ENCODE results near the gene C1R. TPM values are rescaled to one million over a fixed set of nuclear protein-coding genes. Genes with fewer than 3 reads are reported as not detected.

C1R gene
- total RNA-seq, 1 experiment from 2014 or later: 1.3 TPM

DNA sequence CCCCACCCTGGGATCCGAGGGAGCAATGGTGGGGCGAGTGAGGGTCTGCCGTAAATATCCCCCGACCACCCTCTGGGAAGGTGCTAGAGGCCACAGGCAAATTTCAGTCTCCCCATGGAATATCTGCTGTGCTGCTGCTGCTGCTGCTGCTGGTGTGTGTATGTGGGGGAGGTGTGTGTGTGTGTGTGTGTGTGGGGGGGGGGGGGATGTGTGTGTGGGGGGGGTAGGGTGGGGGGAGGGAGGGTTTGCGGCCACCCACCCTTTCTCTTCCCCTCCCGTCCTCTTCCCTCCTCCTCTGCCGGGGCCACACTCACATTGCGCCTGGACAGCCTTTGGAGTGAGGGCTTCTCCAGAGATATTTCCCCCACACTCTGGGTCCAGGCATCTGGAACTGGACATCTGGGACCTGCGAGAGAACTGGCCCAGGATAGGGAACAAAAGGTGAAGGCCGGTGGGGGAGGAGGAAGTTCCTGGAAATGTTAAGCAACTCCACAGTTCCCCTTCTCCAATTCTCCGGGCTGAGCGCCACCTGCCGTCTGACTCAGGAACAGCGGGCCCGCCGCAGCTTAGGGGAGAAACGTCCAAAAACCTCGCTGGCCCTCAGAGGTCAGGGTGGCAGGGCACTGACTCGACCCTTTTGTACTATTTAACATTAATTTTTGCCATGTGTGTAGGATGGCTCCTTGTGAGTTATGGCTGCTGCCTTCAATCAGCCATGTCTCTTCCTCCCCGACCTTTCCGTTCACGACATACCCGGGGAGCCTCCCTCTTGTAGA is 16.7 kb upstream of the C1R start, which contains the start of gene C1RL:
Gene C1RL (minus strand): TSS at position 419 of the 776 bp plus-strand sequence. CDS start 34 bp downstream, at position 385.
- TF ChIP-seq TCF7L2 (IDR thresholded peaks at IDR 0.05; ENCODE audit: low read depth, low read length): no peak
- no peak for TF ChIP-seq SIN3A (IDR thresholded peaks at IDR 0.05; ENCODE audit: borderline replicate concordance, insufficient read depth, low read depth, low read length)
- TF ChIP-seq POLR2AphosphoS5 (IDR thresholded peaks at IDR 0.05; ENCODE audit: low read depth, low read length): no peak
- TF ChIP-seq, protein P1, sequence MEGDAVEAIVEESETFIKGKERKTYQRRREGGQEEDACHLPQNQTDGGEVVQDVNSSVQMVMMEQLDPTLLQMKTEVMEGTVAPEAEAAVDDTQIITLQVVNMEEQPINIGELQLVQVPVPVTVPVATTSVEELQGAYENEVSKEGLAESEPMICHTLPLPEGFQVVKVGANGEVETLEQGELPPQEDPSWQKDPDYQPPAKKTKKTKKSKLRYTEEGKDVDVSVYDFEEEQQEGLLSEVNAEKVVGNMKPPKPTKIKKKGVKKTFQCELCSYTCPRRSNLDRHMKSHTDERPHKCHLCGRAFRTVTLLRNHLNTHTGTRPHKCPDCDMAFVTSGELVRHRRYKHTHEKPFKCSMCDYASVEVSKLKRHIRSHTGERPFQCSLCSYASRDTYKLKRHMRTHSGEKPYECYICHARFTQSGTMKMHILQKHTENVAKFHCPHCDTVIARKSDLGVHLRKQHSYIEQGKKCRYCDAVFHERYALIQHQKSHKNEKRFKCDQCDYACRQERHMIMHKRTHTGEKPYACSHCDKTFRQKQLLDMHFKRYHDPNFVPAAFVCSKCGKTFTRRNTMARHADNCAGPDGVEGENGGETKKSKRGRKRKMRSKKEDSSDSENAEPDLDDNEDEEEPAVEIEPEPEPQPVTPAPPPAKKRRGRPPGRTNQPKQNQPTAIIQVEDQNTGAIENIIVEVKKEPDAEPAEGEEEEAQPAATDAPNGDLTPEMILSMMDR (IDR thresholded peaks at IDR 0.05): peak; percentile 92
- TF ChIP-seq, protein P2, sequence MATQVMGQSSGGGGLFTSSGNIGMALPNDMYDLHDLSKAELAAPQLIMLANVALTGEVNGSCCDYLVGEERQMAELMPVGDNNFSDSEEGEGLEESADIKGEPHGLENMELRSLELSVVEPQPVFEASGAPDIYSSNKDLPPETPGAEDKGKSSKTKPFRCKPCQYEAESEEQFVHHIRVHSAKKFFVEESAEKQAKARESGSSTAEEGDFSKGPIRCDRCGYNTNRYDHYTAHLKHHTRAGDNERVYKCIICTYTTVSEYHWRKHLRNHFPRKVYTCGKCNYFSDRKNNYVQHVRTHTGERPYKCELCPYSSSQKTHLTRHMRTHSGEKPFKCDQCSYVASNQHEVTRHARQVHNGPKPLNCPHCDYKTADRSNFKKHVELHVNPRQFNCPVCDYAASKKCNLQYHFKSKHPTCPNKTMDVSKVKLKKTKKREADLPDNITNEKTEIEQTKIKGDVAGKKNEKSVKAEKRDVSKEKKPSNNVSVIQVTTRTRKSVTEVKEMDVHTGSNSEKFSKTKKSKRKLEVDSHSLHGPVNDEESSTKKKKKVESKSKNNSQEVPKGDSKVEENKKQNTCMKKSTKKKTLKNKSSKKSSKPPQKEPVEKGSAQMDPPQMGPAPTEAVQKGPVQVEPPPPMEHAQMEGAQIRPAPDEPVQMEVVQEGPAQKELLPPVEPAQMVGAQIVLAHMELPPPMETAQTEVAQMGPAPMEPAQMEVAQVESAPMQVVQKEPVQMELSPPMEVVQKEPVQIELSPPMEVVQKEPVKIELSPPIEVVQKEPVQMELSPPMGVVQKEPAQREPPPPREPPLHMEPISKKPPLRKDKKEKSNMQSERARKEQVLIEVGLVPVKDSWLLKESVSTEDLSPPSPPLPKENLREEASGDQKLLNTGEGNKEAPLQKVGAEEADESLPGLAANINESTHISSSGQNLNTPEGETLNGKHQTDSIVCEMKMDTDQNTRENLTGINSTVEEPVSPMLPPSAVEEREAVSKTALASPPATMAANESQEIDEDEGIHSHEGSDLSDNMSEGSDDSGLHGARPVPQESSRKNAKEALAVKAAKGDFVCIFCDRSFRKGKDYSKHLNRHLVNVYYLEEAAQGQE (IDR thresholded peaks at IDR 0.05; ENCODE audit: insufficient read depth in 1 of 2, low read depth in 2 of 2, low read length in 1 of 2): no peak
- DNase-seq (ENCODE audit: low read depth, low spot score): peak; percentile 36
- Histone ChIP-seq H3K4me3 (ENCODE audit: low read depth in 2 of 2, low read length in 2 of 2) (peak within 1 kb of the TSS; percentile 51 to 75), H3K27me3 (ENCODE audit: control insufficient read depth, insufficient read depth, low read length) (no peaks in the 10 kb centered on the region), H3K27ac (ENCODE audit: low read length) (peak within 1 kb of the TSS; percentile 87), H3K36me3 (ENCODE audit: control insufficient read depth, insufficient read depth, low read length) (no peaks in the 10 kb centered on the region; the same call in 1 of the 2 replicates), H3K4me1 (ENCODE audit: control insufficient read depth, insufficient read depth, low read length) (peaks cover 5% of the 10 kb centered on the region; the same call in 1 of the 2 replicates), H3K9me3 (ENCODE audit: control insufficient read depth, insufficient read depth, low read depth, low read length) (peaks cover 7% of the 10 kb centered on the region; the same call in 1 of the 2 replicates)
- POLR2A ChIA-PET: interaction anchor here (0.5 to 0.7 kb wide), 2 partner anchors 101 to 420 kb away, joined by 3 to 6 read pairs; partner anchors contain the start of gene ZNF384
- intact Hi-C loops (cut with micrococcal nuclease; ENCODE audit: unreplicated experiment) (no loop called here), in situ Hi-C loops (cut with HindIII; ENCODE audit: low pct_unique_long_range_greater_than_20kb, low sequenced_read_pairs) (no loop called here)
- peak; percentile 80 for ATAC-seq
- no TSS peak for BruUV-seq (replicated peaks)
- CTCF ChIA-PET: interaction anchor here (0.8 to 1.2 kb wide), 3 partner anchors 16 to 48 kb away, joined by 3 to 4 read pairs (median 4); partner anchors contain the start of gene C1S

DNA sequence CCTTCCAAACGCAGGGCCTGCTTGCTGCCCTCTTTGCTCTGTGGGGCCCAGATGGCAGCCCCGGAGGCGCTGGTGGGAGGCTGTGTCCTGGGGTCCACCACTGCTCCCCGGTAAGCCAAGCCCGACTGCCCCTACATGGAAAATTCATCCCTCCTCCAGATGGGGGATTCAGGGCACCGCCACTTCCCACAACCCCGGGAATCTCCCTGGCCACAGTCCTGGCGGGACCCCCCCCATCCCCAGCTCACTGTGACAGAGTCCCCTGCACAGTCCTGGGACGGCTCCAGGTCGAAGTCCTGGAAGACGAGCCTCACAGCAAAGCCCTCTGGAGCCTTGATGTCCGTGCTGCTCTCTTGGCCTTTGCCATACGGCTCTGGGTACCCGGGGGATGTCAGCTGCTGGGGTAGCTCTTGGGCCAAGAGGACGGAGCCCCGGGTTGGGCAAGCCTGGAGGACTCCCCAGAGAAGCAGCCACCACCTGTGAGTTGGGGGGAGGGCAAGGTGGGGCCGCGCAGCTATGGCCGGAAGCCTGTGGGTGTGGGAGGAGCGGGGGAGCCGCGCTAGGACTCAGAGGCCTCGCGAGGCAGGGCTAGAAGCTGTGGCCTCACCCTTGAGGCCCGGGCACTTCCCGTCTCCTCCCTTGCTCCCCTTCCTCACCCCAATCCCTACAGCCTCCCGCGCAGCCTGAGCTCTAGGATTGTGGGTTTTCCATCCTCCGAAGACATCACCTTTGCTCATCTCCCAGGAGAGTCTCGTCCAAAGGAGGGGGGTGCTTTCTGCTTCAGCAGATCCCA is 16.0 kb upstream of the C1R start:
- no TSS peak for BruUV-seq (replicated peaks)
- in situ Hi-C loops (cut with HindIII; ENCODE audit: low pct_unique_long_range_greater_than_20kb, low sequenced_read_pairs): no loop called here

More for the DNA sequence above, 16.0 kb upstream of the C1R start:
- ChIA-PET POLR2A (interaction anchor here (0.5 to 0.7 kb wide), 2 partner anchors 100 to 419 kb away, joined by 3 to 6 read pairs; partner anchors contain the start of gene ZNF384), CTCF (interaction anchor here (0.8 to 1.2 kb wide), 2 partner anchors 32 to 48 kb away, joined by 4 read pairs; partner anchors contain the start of gene C1S)
- peaks cover 7% of the 10 kb centered on the region; the same call in 1 of the 2 replicates for H3K9me3 ChIP-seq (ENCODE audit: control insufficient read depth, insufficient read depth, low read depth, low read length)
- no peak for DNase-seq (ENCODE audit: low read depth, low spot score)
- H3K27me3 ChIP-seq (ENCODE audit: control insufficient read depth, insufficient read depth, low read length): no peaks in the 10 kb centered on the region
- H3K4me1 ChIP-seq (ENCODE audit: control insufficient read depth, insufficient read depth, low read length): peaks cover 5% of the 10 kb centered on the region; the same call in 1 of the 2 replicates
- peak; percentile 93 for ATAC-seq
- TF ChIP-seq POLR2AphosphoS5 (IDR thresholded peaks at IDR 0.05; ENCODE audit: low read depth, low read length): no peak
- TF ChIP-seq SIN3A (IDR thresholded peaks at IDR 0.05; ENCODE audit: borderline replicate concordance, insufficient read depth, low read depth, low read length): no peak
- TF ChIP-seq, protein P2 (IDR thresholded peaks at IDR 0.05; ENCODE audit: insufficient read depth in 1 of 2, low read depth in 2 of 2, low read length in 1 of 2): no peak
- no peak for TF ChIP-seq TCF7L2 (IDR thresholded peaks at IDR 0.05; ENCODE audit: low read depth, low read length)
- TF ChIP-seq, protein P1 (IDR thresholded peaks at IDR 0.05): no peak
- no peaks in the 10 kb centered on the region; the same call in 1 of the 2 replicates for H3K36me3 ChIP-seq (ENCODE audit: control insufficient read depth, insufficient read depth, low read length)
- peak overlapping the region; percentile 87 for H3K27ac ChIP-seq (ENCODE audit: low read length)
- intact Hi-C loops (cut with micrococcal nuclease; ENCODE audit: unreplicated experiment): no loop called here
- peak overlapping the region; percentile 51 to 75 for H3K4me3 ChIP-seq (ENCODE audit: low read depth in 2 of 2, low read length in 2 of 2)

Data from Panc1 (cell line).